Stimulated activated naive CD8-positive, alpha-beta T cell treated with anti-CD3 and anti-CD28 coated beads, Interleukin-15, Interleukin-2, amounts not matched to agents 100 U/mL and 50 U/mL, for 24 hours (primary cell): Measurements from ENCODE around the gene LRP1B.
"Not testable (repeated sequence)": the region's sequence is repeated elsewhere in the genome, so short reads cannot be mapped to it uniquely, and the experiment has no call there.

Source experiments
- ATAC-seq: fragments of 150-1000 bp; cut with Tn5 transposase; one replicate; pipeline ENCODE4 v1.10.0; 2021
- DNase-seq: peaks from one replicate; pipeline ENCODE4 v3.0.0; 2021

The LRP1B gene

GRCh38 chr2:140424471-140424870 lies 1706.3 kb downstream of the LRP1B start:
- ATAC-seq (no peak), DNase-seq (no peak)

GRCh38 chr2:140422759-140423158 lies 1708.1 kb downstream of the LRP1B start:
- DNase-seq (no peak), ATAC-seq (no peak)

GRCh38 chr2:140417504-140417903 lies 1713.3 kb downstream of the LRP1B start:
- ATAC-seq: no peak
- no peak for DNase-seq

DNA sequence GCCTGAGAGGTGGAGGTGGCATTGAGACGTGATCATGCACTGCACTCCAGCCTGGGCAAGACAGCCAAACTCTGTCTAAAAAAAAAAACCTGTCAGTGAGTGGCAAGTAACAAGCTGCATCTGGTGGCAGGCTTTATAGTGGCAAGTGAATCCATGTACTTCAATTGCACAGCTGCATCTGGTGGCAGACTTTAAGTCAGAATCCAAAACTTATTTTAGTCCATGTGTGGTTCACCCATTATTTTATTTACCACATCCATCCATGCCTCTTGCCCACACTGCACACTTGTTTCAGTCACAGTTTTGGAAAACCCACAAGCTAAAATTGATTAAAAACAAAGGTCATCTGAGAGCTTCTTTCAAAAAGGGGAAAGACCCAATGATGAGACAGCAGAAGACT lies 1714.2 kb downstream of the LRP1B start:
- DNase-seq (no peak), ATAC-seq (no peak)

DNA sequence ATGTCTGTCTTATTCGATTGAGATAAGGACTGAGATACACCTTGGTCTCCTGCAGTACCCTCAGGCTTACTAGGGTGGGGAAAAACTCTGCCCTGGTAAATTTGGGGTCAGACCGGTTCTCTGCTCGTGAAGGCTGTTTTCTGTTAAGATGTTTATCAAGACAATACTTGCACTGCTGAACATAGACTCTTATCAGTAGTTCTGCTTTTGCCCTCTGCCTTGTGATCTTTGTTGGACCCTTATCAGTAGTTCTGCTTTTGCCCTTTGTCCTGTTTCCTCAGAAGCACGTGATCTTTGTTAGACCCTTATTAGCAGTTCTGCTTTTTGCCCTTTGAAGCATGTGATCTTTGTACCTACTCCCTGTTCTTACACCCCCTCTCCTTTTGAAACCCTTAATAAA lies 1715.8 kb downstream of the LRP1B start:
- ATAC-seq, DNase-seq: not testable (repeated sequence)

GRCh38 chr2:140410695-140411094 lies 1720.1 kb downstream of the LRP1B start:
- DNase-seq (no peak), ATAC-seq (no peak)

GRCh38 chr2:140401056-140401455 lies 1729.8 kb downstream of the LRP1B start:
- ATAC-seq (no peak), DNase-seq (no peak)

- no peak for ATAC-seq
These were observed 1738.0 kb downstream of the LRP1B start for GRCh38 chr2:140392824-140393223.

GRCh38 chr2:140384946-140385345 lies 1745.9 kb downstream of the LRP1B start:
- ATAC-seq (no peak), DNase-seq (no peak)

More at GRCh38 chr2:140392824-140393223, 1738.0 kb downstream of the LRP1B start:
- no peak for DNase-seq

GRCh38 chr2:140383781-140384180 lies 1747.0 kb downstream of the LRP1B start:
- ATAC-seq: no peak
- DNase-seq: no peak

- no peak for ATAC-seq
These were observed 1754.1 kb downstream of the LRP1B start for GRCh38 chr2:140376686-140377085.

GRCh38 chr2:140363131-140363530 lies 1767.7 kb downstream of the LRP1B start:
- no peak for DNase-seq
- no peak for ATAC-seq

More at GRCh38 chr2:140376686-140377085, 1754.1 kb downstream of the LRP1B start:
- no peak for DNase-seq

- ATAC-seq (no peak), DNase-seq (no peak)
These were observed 1768.5 kb downstream of the LRP1B start for GRCh38 chr2:140362361-140362760.

DNA sequence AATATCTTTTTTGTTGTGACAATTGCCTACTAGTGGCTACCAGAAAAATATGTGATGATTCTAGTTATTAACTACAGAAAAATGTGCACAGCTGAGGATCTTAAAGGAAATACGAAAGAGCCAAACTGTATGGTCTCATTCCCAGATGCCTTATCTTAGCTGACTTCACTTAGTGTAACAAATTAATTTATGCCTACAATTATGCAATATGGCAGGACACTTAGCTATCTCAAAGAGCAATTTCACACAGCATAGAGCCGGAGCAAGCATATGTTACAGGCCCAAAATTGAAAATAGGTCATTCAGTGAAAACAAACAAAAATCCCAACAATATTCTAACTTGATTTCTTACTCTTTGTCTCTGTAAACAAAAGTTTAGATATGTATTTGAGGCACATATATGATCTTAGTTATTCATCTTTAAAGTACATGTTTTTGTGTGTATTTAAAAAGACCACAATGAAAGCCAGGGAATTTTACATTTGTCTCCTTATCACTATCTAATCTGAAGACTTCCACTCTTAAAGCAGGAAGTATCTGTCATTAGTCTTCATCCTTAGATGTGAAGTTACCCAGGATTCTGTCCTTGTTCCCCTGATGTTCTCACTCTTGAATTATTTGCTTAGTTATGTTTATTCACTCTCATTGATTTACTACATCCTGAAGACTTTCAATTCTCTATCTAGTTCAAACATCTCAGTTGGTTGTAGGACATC lies 1771.6 kb downstream of the LRP1B start:
- no peak for ATAC-seq

DNA sequence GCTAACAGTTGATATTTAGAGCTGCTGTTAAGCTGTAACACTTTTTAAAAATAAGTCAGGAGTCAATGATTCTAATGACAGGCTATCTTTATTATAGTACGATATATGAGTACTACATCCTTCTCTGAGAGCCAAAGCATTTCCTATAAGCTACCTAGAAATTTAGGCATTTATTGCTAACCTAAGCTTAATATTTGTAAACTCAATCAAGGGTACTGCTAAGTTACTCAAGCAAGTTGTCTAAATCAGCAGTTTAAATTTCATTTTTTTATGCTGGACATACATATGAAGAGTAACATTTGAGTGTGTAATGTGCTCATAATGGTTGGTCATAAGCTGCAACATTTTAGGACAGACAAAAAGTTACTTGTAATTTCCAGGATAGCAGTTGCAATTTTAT lies 1774.1 kb downstream of the LRP1B start:
- ATAC-seq (no peak), DNase-seq (no peak)

More for the DNA sequence above, 1771.6 kb downstream of the LRP1B start:
- DNase-seq: no peak

DNA sequence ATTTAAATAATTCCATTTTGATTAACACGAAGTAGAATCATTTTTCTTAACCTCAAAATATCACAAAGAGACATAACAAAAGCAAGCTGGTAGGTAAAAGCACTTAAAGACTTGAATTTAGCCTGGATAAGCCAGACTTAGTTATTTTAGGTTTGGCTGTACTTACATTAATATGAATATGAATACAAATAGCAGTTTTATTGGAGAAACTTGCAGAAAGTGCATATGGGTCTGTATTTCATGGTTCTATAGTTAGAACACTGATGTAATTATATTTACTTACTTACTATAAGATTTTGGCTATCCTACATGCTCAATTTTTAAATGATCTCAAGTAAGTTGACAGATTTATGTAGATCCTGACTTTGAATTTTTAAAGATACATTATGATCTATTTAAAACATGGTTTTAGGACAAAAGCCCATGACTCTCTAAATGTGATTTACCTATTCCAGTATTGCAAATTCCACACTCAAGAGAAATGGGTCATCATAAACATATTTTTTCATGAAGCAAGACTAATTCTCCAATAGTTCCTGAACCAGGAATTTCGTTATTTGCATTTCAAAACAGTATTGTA lies 1775.2 kb downstream of the LRP1B start:
- ATAC-seq (no peak), DNase-seq (no peak)

DNA sequence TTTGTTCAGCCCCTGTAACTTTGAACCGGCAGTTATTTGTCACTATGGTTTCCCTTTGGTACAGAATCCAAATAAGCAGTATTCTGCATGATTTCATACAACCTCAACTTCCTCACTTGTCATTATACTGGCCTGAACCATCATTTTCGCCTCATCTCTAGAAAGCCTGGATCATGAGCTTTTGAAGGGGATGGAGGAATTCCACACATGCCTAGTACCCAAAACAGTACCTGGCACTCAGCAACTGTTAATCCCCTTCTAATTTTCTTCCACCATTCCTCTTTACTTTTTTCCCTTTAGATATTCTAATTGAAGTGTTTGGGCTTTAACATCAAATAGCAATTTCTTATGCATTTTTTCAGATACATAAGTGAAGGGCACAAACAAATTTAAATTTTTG lies 1776.3 kb downstream of the LRP1B start:
- no peak for ATAC-seq
- no peak for DNase-seq

- no peak for DNase-seq
- no peak for ATAC-seq
These were observed 1777.3 kb downstream of the LRP1B start for GRCh38 chr2:140353541-140353940.

DNA sequence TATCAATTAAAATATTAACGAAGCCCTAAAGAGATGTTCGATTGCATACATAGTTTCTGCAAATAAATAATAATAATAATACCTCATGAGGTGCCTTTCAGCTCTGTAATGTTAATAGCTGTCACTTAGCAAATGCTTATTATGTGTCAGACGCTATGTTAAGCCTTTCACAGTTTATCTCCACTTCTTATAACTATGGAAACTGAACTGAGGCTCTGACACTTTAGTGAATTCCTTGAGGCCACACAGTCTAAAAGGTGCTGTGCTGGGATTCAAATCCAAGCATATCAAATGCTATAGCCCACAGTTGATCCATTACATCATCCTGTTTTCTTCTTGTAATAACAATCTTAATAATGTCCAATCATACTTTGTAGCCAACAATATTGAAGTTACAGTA lies 1779.1 kb downstream of the LRP1B start:
- DNase-seq: no peak
- ATAC-seq: no peak

DNA sequence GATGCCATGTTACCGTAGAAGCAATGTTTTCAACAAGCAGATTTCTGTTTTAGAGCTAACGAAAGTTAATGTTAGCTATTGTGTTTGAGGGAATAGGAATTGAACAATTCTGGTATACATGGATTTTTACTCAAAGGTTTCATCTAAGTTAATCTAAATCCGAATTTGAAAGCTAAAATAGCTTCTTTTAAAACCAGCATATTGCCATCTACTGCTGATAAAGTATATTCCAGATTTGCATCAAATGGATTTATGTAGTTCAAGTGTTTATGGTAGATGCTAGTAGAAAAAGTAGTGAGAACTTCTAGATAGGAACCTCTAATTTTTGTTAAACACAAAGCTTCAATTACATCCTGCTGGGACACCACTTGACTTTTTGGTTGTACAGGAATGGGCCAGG lies 1781.1 kb downstream of the LRP1B start:
- DNase-seq (no peak), ATAC-seq (no peak)

GRCh38 chr2:140348826-140349225 lies 1782.0 kb downstream of the LRP1B start:
- no peak for DNase-seq
- ATAC-seq: no peak

DNA sequence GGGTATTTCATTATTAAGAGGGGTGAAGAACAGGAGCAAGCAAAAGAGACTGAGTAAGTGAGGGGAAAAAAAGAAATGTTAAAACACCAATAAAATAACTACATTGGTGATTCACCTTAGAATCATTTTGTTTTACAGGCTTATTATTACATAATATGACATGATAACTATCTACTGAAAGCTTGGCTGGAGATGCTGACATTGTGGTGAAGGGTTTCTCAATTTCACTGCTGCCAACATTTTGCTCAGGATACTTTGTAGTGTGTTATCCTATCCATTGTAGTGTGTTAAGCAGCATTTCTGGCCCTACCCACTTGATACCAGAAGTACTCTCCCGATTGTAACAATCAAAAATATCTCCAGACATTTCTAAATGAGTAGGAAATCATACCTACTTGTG lies 1786.0 kb downstream of the LRP1B start:
- no peak for DNase-seq

GRCh38 chr2:140344266-140344665 lies 1786.5 kb downstream of the LRP1B start:
- ATAC-seq, DNase-seq: not testable (repeated sequence)

More for the DNA sequence above, 1786.0 kb downstream of the LRP1B start:
- no peak for ATAC-seq

- ATAC-seq (no peak), DNase-seq (no peak)
These were observed 1792.0 kb downstream of the LRP1B start for GRCh38 chr2:140338795-140339194.
